NOMO-1 treated with DMSO at 0.1 percent for 48 hours (cell line): ENCODE results near the gene IL1RAPL1.

Source experiments
- DNase-seq: peaks from one replicate; lab custom pipeline; 2025; ENCODE audit not compliant: unreplicated experiment; lab: John Stamatoyannopoulos, UW

The IL1RAPL1 gene

DNA sequence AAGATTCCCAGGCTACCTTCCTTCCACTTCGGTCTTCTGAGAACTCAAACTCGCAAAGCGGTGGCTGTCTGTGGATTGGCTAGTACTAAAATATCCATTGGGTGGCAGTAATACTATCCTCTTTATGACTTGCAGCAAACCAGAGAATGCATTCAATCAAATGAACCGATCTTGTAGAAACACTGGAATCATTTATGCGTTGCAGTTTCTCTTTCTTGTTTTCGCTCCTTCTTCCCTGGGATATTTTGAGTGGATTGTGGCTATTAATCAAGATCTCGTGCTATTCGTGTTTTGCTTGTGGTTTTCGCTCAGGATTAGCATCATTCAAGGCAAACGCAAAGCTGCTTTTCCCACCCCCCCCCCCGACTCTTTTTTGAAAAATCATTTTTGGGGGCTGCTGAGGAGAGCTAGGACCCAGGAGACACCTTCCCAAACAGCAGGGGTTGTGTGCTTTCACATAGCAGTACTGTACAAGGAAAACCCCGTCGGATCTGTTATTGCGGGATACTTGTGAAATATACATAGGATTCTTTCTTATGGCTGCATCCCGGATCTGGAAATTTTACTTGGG is at the start of gene IL1RAPL1:
IL1RAPL1 (plus strand) TSS at position 466 of the 571 bp plus-strand sequence.
- DNase-seq, result no peak

- DNase-seq, result no peak
Measured at GRCh38 chrX:28542791-28543190, 44.5 kb upstream of the IL1RAPL1 start.

- no peak for DNase-seq
Measured at GRCh38 chrX:28549838-28550237, 37.4 kb upstream of the IL1RAPL1 start.

- no peak for DNase-seq
Measured at GRCh38 chrX:28550331-28550872, 36.8 kb upstream of the IL1RAPL1 start.

DNA sequence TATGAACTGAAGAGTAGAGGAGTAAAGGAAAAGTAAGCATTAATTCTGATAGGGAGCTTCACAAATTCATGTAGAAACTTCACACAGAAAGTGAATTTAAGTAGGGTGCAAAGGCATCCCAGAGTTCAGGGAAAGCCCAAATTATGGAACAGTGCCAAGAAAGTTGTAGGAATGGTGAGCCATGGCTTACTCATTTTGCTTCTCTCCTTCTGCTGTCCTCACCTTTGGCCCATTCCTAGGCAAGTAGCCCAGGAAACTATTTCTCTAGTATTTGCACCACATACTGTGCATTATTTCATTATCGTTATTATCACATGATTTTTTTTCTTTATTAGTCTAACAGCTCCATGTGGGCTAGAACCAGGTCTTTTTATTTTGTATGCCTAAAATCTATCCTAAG is 34.9 kb upstream of the IL1RAPL1 start:
- no peak for DNase-seq

GRCh38 chrX:28552882-28553829 is 34.1 kb upstream of the IL1RAPL1 start:
- no peak for DNase-seq

- DNase-seq, result no peak
Measured at GRCh38 chrX:28576117-28576516, 11.1 kb upstream of the IL1RAPL1 start.

- DNase-seq, result no peak
Measured at GRCh38 chrX:28581522-28581921, 5.7 kb upstream of the IL1RAPL1 start.

DNA sequence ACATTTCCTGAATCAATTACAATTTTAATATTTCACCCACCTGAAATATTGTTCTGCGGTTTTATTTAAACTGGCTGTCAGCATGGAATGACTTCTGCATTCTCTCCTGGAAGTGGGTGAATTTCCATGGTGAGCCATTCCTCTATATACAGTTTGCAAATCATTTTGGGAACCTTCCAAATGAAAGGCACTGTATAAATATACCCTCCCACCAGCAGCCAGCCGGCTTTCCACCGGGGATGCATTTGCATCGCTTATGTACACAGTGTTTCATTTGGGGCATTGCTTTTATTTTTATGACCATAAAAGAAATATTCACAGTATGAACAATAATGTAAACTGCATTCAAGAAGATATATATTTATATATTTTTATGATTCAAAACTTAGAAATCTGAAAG is 4.7 kb upstream of the IL1RAPL1 start:
- no peak for DNase-seq

GRCh38 chrX:28584025-28584424 is 3.2 kb upstream of the IL1RAPL1 start:
- no peak for DNase-seq

GRCh38 chrX:28585767-28586166 is 1.5 kb upstream of the IL1RAPL1 start:
- no peak for DNase-seq

DNA sequence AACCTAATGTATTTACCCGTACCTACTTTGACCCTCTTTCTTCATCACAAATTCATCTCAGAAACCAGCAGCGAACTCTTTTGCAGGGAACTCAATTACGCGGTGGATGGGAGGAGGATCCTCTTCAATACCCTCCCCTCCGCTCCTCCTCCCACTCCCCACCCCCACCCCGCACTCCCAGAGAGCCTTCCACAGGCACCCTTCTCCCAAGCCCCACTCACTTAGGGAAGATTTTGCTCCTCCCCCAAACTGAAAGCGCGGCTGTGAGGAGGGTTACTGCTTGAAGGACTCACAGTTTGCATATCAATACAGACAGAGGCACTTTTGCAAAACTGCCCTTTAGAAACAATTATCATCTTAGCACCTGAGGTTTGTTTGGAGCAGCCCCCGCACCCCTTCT is 960 bp upstream of the IL1RAPL1 start:
- no peak for DNase-seq

GRCh38 chrX:28589046-28589445 is 1.8 kb downstream of the IL1RAPL1 start:
- no peak for DNase-seq

- no peak for DNase-seq
Measured at GRCh38 chrX:28590396-28590795, 3.1 kb downstream of the IL1RAPL1 start.

DNA sequence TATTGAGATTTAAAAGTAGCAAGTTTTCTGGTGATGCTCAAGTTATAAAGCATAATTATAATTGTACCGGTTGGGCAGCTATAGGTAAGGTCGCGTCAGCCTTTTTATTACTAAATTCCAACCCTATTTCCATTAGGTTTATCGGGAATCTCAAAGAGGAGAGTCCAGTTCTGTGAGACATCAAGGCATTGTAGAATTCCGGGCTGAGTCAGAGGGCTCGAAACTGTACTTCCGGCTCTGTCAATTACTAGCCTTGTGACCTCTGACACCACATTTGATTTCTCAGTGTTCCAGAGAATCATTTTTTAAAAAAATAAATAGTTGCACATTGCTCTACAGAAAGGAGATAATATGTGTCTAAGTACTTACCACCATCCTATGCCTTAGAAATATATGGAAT is 4.3 kb downstream of the IL1RAPL1 start:
- no peak for DNase-seq

DNA sequence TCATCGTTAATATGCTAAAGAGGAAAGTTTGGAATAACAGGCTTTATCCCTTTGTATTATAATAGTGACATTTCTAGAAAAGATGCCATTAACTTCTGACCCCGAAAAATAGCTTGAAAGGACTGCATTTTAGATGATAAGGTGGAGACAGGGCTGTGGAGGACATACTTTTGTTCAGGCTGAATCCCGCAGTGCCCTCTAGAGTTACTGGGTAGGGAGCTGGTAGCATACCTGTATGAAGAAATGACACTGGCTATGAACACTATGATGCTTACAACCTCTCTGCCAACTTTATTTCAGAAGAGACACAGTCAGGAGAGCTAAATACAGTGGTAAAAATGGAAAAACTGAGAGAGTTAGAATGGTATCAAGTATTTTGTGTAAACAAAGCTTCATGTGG is 8.1 kb downstream of the IL1RAPL1 start:
- DNase-seq, result no peak

GRCh38 chrX:28599957-28600356 is 12.7 kb downstream of the IL1RAPL1 start:
- DNase-seq, result no peak

- no peak for DNase-seq
Measured at GRCh38 chrX:28609003-28609402, 21.8 kb downstream of the IL1RAPL1 start.

DNA sequence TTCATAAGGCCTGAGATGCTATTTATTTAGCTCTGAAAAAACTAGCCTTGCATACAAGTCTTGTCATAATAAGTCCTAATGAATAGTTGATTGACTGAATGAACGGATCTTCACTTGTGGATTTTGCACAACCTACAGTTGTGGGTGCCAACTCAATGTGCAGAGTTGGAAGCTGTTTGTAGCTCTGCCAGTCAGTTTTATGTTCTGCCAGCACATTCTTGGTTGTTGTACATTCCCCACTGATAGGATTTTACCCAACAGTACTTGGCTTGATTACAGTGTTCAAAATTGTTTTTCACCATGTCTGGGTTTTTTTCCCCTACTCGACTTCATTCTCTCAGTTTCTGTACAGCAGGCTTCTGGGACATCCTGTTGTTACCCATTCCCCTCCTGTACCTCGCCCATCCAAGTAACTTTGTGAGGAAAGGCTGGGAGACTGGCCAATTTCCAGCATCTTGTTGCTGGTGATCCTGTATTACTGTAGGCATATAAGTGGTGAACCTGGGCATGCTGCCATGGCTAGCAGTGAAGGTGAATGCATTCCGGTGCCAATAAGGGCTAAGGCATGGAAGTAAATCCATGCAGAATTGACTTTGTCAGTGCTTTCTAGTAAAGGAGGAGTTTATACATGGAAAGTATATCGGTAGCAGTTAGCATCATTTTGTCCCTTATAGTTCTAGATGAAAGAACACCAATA is 22.8 kb downstream of the IL1RAPL1 start:
- no peak for DNase-seq

DNA sequence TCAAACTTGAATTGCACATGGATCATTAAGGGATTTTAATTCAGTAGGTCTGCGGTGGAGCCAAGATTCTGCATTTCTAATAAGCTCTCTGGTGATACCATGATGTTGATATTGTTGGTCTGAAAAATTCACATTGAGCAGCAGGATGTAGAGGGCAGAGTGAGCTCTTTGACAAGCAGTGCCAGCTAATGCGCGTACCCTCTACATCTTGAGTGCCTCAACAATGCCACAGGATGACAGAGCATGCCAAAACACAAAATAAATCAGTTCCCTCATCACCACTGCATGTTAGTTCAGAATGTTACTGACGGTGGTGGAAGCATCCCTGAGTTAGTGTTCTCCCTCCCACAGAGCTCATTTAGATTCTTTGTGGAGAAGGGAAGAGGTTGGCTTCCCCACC is 23.5 kb downstream of the IL1RAPL1 start:
- DNase-seq, result no peak

DNA sequence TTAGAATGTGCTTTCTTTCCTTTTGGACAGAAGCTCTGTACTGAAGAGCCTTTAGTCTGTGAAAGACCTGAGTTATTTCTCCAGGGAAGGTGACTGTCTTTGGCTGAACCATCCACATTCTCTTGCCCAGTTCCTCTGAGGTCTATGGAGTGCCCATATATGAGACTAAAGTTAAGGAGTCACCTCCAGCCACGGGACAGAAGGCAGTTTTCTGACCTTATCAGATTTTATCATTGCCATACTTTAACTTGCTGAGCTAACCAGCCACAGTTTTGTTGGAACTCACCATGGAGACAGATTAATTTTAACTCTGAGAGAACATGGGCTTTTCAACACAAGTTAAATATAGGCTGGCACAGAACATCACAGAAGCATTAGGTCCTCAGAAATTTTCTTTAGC is 26.3 kb downstream of the IL1RAPL1 start:
- no peak for DNase-seq

DNA sequence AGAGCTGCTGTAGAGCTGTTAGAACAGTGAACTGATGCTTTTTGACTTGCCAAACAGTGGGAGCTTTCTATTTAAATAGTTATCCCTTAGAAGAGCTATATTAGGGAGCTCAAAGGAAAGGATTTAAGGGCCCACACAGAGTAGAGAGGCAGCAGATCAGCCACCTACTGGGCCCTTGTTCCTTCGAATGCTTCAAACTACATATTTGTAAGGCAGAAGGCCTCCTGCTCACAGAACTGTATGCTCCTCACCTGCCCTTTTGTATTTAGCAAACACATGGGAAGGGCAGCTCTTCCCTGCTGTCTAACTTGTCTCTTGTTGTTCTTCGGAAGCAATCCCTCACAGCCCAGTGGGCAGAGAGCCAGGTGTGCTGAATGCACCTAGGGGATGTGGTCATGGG is 38.0 kb downstream of the IL1RAPL1 start:
- DNase-seq, result no peak
